PFSK-1 (cell line): ENCODE results near the gene PRR18.

ENCODE experiments used
- FOXP2 ChIP-seq: optimal IDR thresholded peaks from 2 replicates; pipeline ENCODE3; 2011; ENCODE audit warnings: borderline replicate concordance, control low read depth, inconsistent platforms; ENCODE audit not compliant: insufficient read depth; ENCODE audit errors: extremely low read length, extremely low read depth
- POLR2AphosphoS5 ChIP-seq: IDR thresholded peaks from 2 replicates; pipeline ENCODE4 v1.6.1; 2012; ENCODE audit warnings: low read depth, mild to moderate bottlenecking, control low read depth, low read length, moderate library complexity
- SIN3A ChIP-seq: IDR thresholded peaks from 2 replicates; pipeline ENCODE4 v1.6.1; 2012; ENCODE audit warnings: mild to moderate bottlenecking, low read length, moderate library complexity, borderline replicate concordance; ENCODE audit not compliant: insufficient read depth
- TAF1 ChIP-seq: IDR thresholded peaks from 2 replicates; pipeline ENCODE4 v1.6.1; 2012; ENCODE audit warnings: low read length, control low read depth, borderline replicate concordance; ENCODE audit not compliant: insufficient read depth
- TF ChIP-seq, protein P1 (sequence below), 2 experiments: IDR thresholded peaks; 2 replicates each; pipeline versions ENCODE4 v1.6.1 to v1.8.0; 2011 to 2012; ENCODE audit warnings: low read depth in 2 of 2, low read length in 2 of 2, control low read depth in 1 of 2, inconsistent platforms in 1 of 2, mild to moderate bottlenecking in 1 of 2, moderate library complexity in 1 of 2; ENCODE audit not compliant: insufficient read depth in 1 of 2

Gene PRR18

GRCh38 chr6:166271376-166271765 is 36.8 kb downstream of the PRR18 start:
- TF ChIP-seq POLR2AphosphoS5 = no peak
- TF ChIP-seq, protein P1, sequence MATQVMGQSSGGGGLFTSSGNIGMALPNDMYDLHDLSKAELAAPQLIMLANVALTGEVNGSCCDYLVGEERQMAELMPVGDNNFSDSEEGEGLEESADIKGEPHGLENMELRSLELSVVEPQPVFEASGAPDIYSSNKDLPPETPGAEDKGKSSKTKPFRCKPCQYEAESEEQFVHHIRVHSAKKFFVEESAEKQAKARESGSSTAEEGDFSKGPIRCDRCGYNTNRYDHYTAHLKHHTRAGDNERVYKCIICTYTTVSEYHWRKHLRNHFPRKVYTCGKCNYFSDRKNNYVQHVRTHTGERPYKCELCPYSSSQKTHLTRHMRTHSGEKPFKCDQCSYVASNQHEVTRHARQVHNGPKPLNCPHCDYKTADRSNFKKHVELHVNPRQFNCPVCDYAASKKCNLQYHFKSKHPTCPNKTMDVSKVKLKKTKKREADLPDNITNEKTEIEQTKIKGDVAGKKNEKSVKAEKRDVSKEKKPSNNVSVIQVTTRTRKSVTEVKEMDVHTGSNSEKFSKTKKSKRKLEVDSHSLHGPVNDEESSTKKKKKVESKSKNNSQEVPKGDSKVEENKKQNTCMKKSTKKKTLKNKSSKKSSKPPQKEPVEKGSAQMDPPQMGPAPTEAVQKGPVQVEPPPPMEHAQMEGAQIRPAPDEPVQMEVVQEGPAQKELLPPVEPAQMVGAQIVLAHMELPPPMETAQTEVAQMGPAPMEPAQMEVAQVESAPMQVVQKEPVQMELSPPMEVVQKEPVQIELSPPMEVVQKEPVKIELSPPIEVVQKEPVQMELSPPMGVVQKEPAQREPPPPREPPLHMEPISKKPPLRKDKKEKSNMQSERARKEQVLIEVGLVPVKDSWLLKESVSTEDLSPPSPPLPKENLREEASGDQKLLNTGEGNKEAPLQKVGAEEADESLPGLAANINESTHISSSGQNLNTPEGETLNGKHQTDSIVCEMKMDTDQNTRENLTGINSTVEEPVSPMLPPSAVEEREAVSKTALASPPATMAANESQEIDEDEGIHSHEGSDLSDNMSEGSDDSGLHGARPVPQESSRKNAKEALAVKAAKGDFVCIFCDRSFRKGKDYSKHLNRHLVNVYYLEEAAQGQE (IDR thresholded peaks at IDR 0.05; ENCODE audit: insufficient read depth in 1 of 2, low read depth in 2 of 2, low read length in 2 of 2) = no peak
- TF ChIP-seq TAF1 = no peak
- no peak for TF ChIP-seq SIN3A
- no peak for TF ChIP-seq FOXP2

DNA sequence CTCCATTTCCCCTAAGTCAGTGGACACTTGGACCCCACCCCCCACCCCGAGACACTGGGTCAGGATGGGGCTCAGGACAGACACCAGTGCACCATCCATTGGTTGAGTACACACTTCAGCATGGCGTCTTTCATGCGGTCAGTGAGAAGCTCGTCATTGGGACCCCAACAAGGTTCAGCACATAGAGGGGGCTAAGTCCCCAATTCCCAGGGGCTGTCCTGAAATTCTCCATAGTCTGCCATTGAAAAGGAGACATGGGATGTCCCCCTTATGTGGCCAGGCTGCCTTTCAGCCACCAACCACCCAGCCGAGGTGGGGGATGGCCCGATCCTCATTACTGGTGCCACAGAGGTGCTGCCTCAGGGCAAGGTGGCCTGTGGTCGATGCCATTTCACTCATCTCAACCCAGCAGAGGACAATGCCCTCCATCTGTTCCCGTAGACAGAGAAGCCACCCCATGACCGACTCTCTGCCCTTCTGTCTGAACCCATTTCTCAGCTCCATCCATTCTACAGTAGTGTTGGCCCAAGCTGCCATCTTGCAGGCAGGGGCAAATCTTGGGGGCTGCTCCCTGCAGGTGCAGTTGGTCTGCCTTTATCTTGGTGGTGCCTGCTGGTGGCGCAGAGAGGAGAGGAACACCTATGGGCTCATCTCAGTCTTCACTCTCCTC is 37.4 kb downstream of the PRR18 start:
- no peak for TF ChIP-seq TAF1
- no peak for TF ChIP-seq FOXP2
- TF ChIP-seq, protein P1 (IDR thresholded peaks at IDR 0.05; ENCODE audit: insufficient read depth in 1 of 2, low read depth in 2 of 2, low read length in 2 of 2) = no peak
- TF ChIP-seq POLR2AphosphoS5 = no peak

DNA sequence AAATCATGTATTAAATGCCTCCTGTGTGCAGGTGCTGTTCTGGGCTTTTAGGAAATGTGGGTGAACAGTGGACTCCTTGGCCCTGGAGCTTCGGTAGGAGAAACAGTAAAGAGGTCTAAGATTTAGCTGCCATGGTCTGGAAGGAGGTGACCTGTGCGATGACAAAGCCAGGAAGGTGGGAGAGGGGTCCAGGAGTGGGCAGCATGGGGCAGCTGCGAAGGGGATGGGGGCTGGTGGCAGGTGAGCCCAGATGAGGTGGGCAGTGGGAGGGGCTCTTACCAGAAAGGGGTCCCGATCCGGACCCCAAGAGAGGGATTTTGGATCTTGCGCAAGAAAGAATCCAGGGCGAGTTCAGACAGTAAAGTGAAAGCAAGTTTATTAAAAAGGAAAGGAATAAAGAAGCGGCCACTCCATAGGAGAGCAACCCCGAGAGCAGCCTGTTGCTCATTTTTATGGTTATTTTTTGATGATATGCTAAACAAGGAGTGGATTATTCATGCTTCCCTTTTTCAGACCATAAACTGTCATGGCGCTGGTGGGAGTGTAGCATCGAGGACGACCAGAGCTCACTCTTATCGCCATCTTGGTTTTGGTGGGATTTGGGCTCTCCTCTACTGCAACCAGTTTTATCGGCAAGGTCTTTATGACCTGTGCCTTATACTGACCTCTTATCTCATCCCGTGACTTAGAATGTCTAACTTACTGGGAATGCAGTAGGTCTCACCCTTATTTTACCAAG is 38.7 kb downstream of the PRR18 start:
- TF ChIP-seq SIN3A (no peak), TAF1 (no peak), FOXP2 (no peak), POLR2AphosphoS5 (no peak)
- TF ChIP-seq, protein P1 (IDR thresholded peaks at IDR 0.05; ENCODE audit: insufficient read depth in 1 of 2, low read depth in 2 of 2, low read length in 2 of 2) = no peak

GRCh38 chr6:166268431-166268830 is 39.8 kb downstream of the PRR18 start:
- TF ChIP-seq SIN3A (no peak), TAF1 (no peak), POLR2AphosphoS5 (no peak), FOXP2 (no peak)
- TF ChIP-seq, protein P1 (IDR thresholded peaks at IDR 0.05; ENCODE audit: insufficient read depth in 1 of 2, low read depth in 2 of 2, low read length in 2 of 2) = no peak

- no peak for TF ChIP-seq POLR2AphosphoS5
- TF ChIP-seq, protein P1 (IDR thresholded peaks at IDR 0.05; ENCODE audit: insufficient read depth in 1 of 2, low read depth in 2 of 2, low read length in 2 of 2) = no peak
- TF ChIP-seq TAF1 = no peak
- TF ChIP-seq SIN3A = no peak
- TF ChIP-seq FOXP2 = no peak
These were observed 40.7 kb downstream of the PRR18 start for GRCh38 chr6:166267526-166267925.
